Activated CD8-positive, alpha-beta memory T cell treated with anti-CD3 and anti-CD28 coated beads for 24 hours (primary cell): Measurements from ENCODE around the gene ASB1.

Experiments
- DNase-seq: peaks from one replicate; pipeline ENCODE4 v3.0.0-alpha.2; 2020

The ASB1 gene

DNA sequence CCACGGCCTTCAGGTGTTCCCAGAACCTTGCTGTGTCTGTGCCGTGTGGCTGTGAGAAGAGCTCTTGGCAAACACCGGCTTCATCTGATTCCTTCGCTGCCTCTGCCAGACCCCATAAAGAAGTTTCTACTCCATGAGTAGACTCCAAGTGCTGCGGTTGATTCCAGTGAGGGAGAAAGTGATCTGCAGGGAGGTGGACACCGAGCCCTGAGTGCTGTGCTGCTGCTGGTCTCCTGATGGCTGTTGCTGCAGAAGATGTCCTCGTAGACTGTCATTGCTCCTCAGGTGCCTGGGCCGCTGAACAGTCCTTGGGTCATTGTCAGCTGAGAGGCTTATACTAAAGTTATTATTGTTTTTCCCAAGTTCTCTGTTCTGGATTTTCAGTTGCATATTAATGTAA is 19.6 kb downstream of the ASB1 start:
- DNase-seq = no peak

DNA sequence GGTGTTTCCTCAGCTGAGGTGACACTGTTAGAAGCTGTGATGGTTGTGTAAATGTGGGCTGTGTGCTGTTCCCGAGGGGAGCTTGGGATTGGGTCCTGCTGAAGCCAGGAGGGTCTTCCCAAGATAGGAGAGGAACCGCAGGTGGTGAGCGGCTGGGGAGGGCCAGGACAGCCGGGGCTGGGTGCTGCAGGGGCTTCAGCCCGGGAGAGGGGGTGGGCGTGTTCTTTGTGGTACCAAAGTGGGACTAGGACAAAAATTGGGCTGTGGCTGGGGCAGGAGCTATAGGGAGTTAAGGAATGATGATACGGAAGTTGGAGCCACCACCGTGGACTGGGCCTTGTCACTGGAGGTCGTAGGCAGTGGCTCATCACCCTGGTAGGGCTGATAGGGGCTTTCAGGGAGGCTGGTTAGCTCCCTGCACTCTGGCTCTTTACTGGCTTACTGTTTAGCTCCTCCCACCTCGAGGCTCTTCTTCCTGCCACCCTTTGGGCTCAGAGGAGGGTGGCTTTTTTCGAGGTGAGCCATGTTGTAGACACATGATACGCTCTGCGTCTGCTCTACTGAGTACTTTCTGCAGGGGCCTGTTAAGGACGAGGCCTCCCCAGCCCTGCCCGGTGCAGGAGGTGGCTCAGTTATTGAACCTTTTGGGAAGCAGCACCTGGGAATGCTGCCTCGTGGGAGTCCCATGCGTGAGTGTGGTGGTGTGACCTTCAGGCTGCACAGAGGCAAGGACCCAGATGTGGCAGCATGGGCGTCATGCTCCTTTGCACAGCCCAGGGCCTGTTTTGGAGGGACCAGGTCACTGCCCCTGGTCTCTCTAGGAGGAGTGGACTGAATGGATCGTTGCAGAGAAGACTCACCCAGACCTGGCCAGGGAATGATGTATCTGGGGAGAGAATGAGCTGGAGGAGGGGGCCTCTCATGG is 21.6 kb downstream of the ASB1 start:
- peak; percentile 35 for DNase-seq

- peak; percentile 47 for DNase-seq
Observed at GRCh38 chr2:238449241-238449640, 22.5 kb downstream of the ASB1 start.

DNA sequence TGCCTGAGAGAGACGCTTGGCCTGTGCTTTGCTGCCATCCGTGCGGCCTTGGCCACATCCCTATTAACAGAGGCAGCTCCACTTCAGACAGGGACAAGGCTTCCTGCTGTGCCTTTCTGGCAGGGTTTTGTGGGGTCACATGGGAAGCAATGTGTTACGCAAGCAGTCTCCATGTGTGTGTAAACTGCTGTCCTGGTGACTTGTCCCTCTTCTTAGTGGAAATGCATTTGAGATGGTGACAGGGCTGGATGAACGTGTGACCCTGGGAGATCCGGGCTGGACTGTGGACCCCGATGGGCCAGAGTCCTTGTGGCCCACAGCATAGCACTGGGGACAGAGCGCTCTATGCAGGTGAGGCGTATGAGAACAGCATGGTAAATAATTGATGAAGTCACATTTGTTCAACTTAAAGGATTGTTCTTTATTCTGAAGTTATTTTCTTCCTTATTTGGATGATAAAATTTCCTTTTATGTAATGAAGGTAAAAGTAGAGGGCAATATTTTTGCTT is 23.2 kb downstream of the ASB1 start:
- DNase-seq = no peak

DNA sequence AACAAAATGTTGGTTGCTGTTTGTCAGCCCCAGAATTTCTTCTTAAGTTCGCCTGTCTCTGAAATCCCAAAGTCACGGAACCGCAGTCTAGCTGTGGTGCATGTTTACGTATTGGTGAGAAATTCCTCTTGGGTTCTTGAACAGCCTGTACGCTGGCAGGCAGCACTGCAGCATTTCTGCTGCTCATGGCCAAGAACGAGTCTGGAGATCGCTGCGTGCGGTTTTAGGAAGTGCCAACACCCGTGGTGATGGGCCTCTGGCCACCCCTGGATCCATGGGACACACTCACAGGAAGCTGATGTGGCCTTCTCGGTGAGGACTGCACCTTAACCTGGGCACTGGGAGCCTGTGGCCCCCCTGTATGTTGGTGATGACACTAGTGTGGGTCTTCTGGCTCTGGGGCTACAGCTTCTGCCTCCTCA is 23.7 kb downstream of the ASB1 start:
- DNase-seq = no peak

GRCh38 chr2:238453842-238454241 is 27.1 kb downstream of the ASB1 start:
- DNase-seq = no peak

DNA sequence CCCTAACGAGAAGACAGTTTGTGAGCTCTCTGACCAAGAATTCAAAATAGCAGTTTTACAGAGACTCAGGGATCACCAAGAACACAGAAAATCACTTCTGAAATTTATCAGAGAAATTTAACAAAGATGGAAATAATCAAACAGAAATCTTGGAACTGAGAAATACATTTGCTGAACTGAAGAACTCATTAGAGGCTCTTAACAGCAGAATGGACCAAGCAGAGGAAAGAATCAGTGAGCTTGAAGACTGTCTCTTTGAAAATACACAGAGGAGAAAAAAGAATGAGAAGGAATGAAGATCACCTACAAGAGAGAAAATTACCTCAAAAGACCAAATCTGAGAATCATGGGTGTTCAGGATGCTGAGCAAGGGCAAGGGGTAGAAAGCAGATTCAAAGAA is 29.7 kb downstream of the ASB1 start:
- DNase-seq = no peak

DNA sequence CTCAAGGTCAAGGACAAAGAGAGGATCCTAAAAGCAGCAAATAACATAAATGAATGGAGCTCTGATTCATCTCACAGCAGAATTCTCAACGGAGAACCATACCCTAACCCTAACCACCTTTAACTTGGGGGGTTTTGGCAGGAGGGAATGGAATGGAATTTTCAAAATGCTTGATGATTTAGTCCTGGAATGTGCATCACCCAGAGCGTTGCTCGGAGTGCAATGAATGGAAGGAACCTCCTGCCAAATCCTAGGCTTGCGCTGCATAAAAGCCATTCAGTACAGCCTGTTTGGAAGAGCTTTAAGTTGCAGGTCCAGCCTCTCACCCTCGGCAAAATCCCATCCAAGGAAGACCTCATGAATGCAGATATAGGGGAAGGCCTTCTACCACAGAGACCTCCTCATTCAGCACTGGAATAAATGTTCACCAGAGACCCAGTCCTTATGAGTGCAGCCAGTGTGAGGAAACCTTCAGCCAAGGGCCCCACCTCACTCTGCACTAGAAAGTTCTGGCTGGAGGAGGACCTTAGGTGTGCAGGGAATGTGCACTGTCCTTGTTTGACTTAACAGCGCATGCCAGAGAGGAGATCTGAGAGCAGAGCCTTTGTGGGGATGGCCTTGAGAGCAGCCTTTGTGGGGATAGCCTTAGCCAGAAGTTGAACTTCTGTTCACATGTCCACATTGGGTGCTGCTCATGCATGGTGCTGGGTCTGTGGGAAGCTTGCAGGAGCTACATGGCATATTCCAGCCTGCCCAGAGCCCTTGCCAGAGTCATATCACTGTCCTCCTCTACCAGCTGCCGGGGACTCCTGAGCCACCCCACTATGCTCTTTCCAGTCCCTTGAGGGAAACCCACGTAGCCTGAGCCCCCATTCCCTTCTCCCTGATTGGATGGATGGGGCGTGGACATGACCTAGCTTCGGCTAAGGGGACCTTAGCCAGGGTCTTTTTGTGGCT is 30.5 kb downstream of the ASB1 start:
- no peak for DNase-seq

DNA sequence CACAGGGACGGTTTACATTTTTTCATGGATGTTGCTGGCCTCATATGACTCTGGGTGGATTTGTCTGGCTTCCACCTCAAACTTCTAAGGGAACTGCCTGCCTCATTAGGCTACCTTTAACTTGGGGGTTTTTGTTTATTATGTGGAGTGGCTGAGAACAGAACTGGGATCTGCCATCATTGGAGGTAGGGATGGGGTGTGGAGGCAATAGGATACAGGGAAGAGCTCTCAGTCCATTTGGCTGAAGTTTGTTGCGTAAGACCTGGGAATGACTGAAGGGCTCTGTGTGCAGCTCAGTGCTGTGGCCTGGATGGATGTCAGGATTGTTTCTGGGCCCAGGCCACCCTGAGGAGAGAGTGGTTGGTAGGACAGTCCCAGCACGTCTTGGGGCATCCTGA is 31.2 kb downstream of the ASB1 start:
- no peak for DNase-seq

GRCh38 chr2:238458651-238459050 is 31.9 kb downstream of the ASB1 start:
- DNase-seq = no peak

GRCh38 chr2:238459081-238459629 is 32.4 kb downstream of the ASB1 start:
- DNase-seq = no peak

- DNase-seq = no peak
Observed at GRCh38 chr2:238461051-238461450, 34.3 kb downstream of the ASB1 start.

DNA sequence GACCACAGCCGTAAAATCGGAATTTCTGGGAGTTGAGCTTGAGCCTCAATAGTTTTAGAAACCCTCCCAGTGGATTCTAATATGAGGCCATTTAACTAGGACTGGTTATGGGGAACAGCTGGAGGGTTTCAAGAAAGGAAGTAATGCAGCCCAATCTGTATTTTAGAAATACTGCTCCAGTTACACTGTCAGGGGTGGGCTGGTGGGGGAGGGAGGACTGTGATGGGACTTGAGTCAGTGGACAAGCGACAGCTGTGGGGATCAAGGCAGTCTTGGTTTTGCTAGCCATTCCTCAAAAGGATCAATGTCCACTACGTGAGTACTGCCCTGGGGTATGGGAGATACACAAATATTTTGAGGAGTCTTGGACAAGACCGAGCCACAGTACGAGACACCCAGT is 34.8 kb downstream of the ASB1 start:
- DNase-seq = no peak

GRCh38 chr2:238461916-238462315 is 35.2 kb downstream of the ASB1 start:
- DNase-seq = no peak

- DNase-seq = no peak
Observed at GRCh38 chr2:238462782-238463396, 36.2 kb downstream of the ASB1 start.

GRCh38 chr2:238464389-238464788 is 37.7 kb downstream of the ASB1 start:
- peak; percentile 37 for DNase-seq

GRCh38 chr2:238465487-238466242 is 38.9 kb downstream of the ASB1 start:
- peak; percentile 33 for DNase-seq

GRCh38 chr2:238466243-238466756 is 39.6 kb downstream of the ASB1 start:
- peak; percentile 41 for DNase-seq

DNA sequence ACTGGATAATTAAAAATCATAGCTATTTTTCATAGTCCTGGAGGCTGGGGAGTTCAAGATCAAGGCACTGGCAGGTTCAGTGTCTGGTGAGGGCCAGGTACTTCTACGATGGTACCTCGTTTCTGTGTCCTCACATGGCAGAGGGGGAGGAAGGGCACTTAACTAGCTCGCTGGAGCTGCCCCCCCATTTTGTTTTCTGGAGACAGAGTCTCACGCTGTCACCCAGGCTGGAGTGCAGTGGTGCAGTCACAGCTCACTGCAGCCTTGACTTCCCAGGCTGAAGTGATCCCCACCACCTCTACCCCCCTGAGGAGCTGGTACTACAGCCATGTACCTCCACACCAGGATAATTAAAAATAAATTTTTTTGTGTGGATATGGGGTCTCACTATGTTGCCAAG is 40.3 kb downstream of the ASB1 start:
- no peak for DNase-seq

- no peak for DNase-seq
Observed at GRCh38 chr2:238467792-238468191, 41.1 kb downstream of the ASB1 start.

DNA sequence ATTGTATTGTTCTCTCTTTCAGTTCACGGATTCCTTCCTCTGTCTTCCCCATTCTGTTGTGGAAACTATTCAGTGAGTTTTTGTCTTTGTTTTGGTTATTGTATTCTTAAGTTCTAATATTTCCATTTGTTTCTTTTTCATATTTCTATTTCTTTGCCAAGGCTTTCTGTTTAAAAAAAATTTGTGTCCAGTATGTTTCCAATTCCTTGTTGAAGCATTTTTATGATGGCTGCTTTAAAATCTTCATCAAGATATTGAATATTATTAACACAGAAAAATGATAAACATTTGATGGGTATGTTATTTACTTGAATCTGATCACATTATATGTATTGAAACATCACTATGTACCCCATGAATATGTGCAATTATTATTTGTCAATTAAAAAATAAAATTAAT is 42.4 kb downstream of the ASB1 start:
- DNase-seq = no peak

DNA sequence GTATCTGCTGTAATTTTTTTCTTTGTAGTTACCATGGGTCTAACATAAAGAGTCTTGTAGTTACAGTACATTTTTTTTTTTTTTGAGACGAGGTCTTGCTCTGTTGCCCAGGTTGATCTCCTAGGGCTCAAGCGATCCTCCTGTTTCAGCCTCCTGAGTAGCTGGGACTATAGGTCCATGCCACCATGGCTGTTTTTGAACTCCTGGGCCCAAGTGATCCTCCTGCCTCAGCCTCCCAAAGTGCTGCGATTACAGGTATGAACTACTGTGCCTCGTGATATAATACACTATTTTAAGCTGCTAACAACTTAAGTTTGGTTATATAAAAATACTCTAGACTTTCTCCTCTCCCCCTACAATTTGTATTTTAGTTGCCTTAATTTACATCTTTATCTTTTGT is 46.3 kb downstream of the ASB1 start:
- no peak for DNase-seq
